AG09319 (cell line): Measurements from ENCODE around the gene ZNRF4.

Experiments used
- DNase-seq: peaks from one replicate; pipeline ENCODE4 v3.0.0-alpha.2; 2010; ENCODE audit warnings: low read depth; ENCODE audit errors: extremely low read depth
- CTCF ChIP-seq: IDR thresholded peaks from 2 replicates; pipeline ENCODE4 v1.5.1; 2011; ENCODE audit warnings: low read depth, mild to moderate bottlenecking, inconsistent platforms, low read length, moderate library complexity

ZNRF4 gene

DNA sequence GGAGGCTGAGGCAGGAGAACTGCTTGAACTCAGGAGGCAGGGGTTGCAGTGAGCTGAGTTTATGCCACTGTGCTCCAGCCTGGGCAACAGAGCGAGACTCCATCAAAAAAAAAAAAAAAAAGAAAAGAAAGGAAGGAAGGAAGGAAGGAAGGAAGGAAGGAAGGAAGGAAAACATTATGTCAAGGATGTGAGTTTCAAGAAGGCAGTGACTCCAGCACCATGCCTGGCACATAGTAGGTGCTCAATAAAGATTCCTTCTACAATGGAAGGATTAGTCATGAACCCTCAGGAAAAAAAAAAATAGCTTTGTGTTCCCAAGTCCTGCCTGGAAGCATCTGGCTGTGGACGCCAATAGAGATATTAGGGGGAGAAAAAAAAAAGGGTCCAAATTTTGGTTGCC lies 10.1 kb upstream of the ZNRF4 start:
- no peak for DNase-seq
- TF ChIP-seq CTCF = no peak

DNA sequence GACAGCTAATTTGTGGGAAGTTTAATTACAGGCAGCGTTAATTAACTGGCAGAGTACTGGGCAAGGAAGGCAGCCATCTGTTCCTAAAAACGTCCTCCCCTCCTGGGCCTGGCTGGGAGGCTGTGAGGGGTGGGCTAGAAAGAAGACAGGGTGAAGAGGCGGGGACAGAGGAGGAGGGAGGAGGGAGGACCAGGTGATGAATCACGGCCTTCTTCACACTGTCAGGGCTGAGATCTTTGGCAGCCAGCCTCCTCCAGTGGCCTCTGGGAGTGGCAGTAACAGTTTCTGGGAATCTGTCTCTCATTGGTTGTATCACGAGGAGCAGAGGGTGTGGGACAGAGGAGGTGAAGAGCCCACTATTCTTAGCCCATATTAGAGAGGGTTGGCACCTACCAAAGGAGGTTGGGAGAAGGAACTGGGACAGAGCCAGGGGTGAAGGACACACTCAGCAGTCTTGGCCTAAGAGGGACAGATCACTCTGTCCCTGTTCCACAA lies 9.6 kb upstream of the ZNRF4 start:
- no peak for DNase-seq
- no peak for TF ChIP-seq CTCF

GRCh38 chr19:5447700-5448311 lies 7.4 kb upstream of the ZNRF4 start:
- no peak for TF ChIP-seq CTCF
- DNase-seq = no peak

- no peak for DNase-seq
- no peak for TF ChIP-seq CTCF
These were observed 6.8 kb upstream of the ZNRF4 start for GRCh38 chr19:5448374-5448773.

GRCh38 chr19:5450482-5451126 lies 4.6 kb upstream of the ZNRF4 start:
- TF ChIP-seq CTCF = no peak
- DNase-seq = no peak

- DNase-seq = no peak
- TF ChIP-seq CTCF = no peak
These were observed 3.7 kb upstream of the ZNRF4 start for GRCh38 chr19:5451494-5451893.
